IPS DF 6.9 (cell line): ENCODE results near the gene C15orf40.

Source experiments
- DNase-seq: peaks from one replicate; pipeline ENCODE4 v3.0.0-alpha.2; 2013; ENCODE audit warnings: low read depth, low spot score
- H3K27ac ChIP-seq: one replicate; pipeline ENCODE4 v1.5.1; 2013; ENCODE audit warnings: low read length, control low read depth
- H3K27me3 ChIP-seq: 2 replicates; pipeline ENCODE4 v1.6.1; 2013; ENCODE audit warnings: mild to moderate bottlenecking, low read length; ENCODE audit not compliant: control insufficient read depth, insufficient read depth
- H3K36me3 ChIP-seq: 2 replicates; pipeline ENCODE4 v1.6.1; 2013; ENCODE audit warnings: low read length; ENCODE audit not compliant: control insufficient read depth, insufficient read depth
- H3K4me1 ChIP-seq: 2 replicates; pipeline ENCODE4 v1.6.1; 2013; ENCODE audit warnings: low read length; ENCODE audit not compliant: control insufficient read depth, insufficient read depth
- H3K4me3 ChIP-seq: 2 replicates; pipeline ENCODE4 v1.5.1; 2013; ENCODE audit warnings: mild to moderate bottlenecking, low read length
- H3K9me3 ChIP-seq: 2 replicates; pipeline ENCODE4 v1.6.1; 2013; ENCODE audit warnings: low read length, inconsistent platforms; ENCODE audit not compliant: control insufficient read depth, insufficient read depth
- WGBS: extraction: QIAGEN DNeasy Blood & Tissue Kit; methylation state at CpG from one replicate; pipeline ENCODE4 v1.1.7; 2013; ENCODE audit warnings: mixed read lengths, missing lambda C conversion rate; ENCODE audit not compliant: insufficient read length, insufficient coverage; 5-methylcytosine and 5-hydroxymethylcytosine counted together

Gene C15orf40

DNA sequence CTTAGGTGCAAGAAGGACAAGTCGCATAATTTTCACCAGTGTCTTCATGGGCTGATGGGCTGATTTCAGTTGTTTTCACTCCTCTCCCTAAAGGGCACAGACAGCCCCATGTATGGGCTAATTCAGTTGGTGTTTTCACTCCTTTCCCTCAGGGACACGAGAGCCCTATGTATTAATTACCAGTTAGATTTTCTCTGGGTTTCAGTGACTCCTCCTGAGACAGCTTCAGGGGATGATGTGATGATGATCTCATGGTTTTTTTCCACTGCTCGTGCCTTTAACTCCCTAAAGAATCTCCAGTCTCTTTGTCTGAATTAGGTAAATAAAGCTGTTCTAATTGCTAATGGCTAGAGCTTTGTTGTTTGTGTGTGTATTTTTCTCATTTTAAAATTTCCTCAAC, 15.5 kb downstream of the C15orf40 start:
- Histone ChIP-seq H3K27me3 (no peaks in the 10 kb centered on the region), H3K4me1 (no peaks in the 10 kb centered on the region), H3K9me3 (no peaks in the 10 kb centered on the region), H3K27ac (no peak overlapping the region), H3K36me3 (no peaks in the 10 kb centered on the region), H3K4me3 (no peak overlapping the region)
- no peak for DNase-seq
- no CpG with 5 or more reads among the region's 3 CpGs for WGBS

DNA sequence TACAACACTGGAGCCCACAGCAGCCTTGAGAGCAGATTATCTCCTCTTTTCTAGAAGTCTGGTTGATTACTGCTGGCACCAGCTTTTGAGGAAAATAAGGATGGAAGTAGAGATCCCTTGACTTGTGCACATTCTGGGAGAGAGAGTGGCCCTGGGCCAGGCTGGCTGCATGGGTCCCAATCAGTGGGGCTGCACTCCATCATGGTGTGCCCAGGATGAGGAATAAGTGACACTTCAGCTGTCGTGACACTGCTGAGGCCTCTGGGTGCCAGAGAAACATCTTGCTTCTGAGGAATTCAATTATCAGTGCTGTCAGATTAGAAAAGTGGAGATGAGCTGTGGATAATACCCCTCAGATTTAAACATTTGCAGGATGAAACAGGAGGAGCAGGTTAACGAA, 16.4 kb downstream of the C15orf40 start:
- H3K4me1 ChIP-seq, result no peaks in the 10 kb centered on the region
- H3K36me3 ChIP-seq, result no peaks in the 10 kb centered on the region
- H3K27ac ChIP-seq, result no peak overlapping the region
- H3K27me3 ChIP-seq, result no peaks in the 10 kb centered on the region
- no peak for DNase-seq
- no CpG with 5 or more reads among the region's 2 CpGs for WGBS
- no peak overlapping the region for H3K4me3 ChIP-seq
- no peaks in the 10 kb centered on the region for H3K9me3 ChIP-seq

DNA sequence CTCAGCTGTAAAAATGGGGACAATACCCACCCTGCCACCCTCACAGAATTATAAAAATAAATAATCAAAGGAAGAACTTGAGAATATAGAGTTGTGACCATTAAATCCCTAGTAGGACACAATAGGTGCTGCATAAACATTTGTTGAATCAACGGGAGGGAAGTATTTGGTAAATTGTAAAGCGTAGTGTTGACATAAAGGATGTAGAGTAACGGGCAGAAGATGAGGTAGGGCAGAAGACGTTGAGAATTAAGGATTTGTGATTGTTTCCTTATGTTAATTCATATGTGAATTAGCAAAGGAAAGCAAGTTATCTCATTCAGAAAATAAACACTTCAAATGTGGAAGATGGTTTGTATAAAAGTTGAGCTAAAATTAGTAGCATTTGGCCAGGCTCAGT, 18.3 kb downstream of the C15orf40 start:
- Histone ChIP-seq H3K27me3 (no peaks in the 10 kb centered on the region), H3K27ac (no peak overlapping the region), H3K36me3 (no peaks in the 10 kb centered on the region), H3K9me3 (no peaks in the 10 kb centered on the region), H3K4me3 (no peak overlapping the region), H3K4me1 (no peaks in the 10 kb centered on the region)
- no peak for DNase-seq
- 100% methylated on average over 4 of the region's 4 CpGs for WGBS

DNA sequence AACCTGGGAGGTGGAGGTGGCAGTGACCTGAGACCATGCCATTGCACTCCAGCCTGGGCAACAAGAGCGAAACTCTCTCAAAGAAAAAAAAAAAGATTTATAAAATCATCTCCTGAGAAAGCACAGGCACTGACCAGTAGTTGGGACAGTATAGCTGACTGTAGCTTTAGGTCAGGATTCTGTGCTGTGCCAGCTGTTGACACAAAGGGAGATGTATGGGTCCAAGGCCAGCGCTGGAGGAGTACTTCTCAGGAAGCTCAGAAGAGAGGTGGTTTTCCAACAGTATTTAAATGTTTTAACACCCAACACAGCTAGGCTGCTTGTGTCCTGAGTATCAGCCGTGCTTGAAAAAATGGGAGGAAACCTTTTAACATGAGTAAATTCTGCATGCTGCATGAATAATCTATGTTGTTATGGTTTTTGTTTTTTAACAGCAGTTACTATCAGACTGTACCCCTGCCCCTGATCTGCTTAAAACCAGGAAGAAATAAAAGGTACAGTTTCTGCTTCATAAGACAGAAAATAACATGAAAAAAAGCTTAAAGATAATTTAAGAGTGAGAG, 18.9 kb downstream of the C15orf40 start:
- Histone ChIP-seq H3K4me1 (no peaks in the 10 kb centered on the region), H3K27me3 (no peaks in the 10 kb centered on the region), H3K27ac (no peak overlapping the region), H3K9me3 (no peaks in the 10 kb centered on the region), H3K36me3 (no peaks in the 10 kb centered on the region), H3K4me3 (no peak overlapping the region)
- no CpG with 5 or more reads among the region's 3 CpGs for WGBS
- no peak for DNase-seq

DNA sequence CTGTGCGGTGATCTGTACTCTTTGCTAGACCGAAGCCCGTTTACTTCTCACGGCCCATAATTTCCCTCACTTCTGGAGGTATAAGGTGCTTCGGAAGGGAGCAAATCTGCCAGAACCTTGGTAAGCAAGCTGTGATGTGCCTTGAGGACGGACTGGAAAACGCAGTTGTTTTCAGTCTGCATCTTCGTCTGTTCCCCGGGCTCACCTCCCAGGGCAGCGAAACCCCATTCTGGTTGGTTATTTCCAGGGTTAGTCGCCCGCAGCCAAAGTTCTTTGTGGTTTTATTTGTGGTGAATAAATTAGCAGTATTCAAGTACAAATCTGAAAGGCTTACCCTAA, 25.0 kb downstream of the C15orf40 start:
- Histone ChIP-seq H3K4me1 (no peaks in the 10 kb centered on the region), H3K27me3 (no peaks in the 10 kb centered on the region), H3K27ac (no peak overlapping the region), H3K36me3 (no peaks in the 10 kb centered on the region), H3K9me3 (no peaks in the 10 kb centered on the region), H3K4me3 (peak overlapping the region; percentile 53)
- DNase-seq, result no peak
- WGBS, result no CpG with 5 or more reads among the region's 12 CpGs

DNA sequence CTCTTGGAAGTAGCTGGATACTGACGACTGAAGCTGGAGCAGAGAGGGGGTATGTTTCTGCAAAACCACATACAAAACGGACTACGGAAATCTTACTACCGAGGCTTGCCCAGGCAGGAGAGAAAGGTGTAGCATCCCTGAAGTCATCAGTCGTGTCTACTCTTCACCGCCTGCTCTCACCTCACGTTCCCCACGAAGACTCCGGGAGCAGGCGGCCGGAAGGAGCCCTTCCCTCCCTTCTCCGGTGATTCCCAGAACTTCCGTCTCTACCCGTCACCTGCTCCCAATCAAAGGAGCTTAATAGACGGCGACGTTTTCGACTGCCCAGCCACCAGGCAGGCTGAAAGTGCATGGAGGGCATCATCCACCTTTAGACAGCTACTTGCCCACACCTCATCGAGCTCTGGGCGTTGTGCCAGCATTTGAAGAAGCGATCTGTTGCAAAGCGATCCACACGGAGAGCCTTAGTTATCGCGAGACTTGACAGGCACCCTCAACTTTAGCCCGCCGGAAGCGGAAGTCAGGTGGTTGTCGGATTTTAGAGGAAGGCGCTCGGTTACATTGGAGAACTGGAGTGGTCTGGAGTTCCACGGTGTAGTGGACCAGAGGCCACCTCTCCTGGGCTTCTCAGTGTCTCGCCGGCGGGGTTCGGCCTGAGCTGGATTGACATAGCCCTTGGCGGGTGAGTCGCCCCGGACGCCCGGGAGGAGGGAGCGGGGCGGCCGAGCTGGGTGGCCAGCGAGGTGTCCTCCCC, 25.6 kb downstream of the C15orf40 start, which contains the start of gene RAMAC:
Gene RAMAC, plus strand, starts transcription at position 523 of the 754 bp plus-strand sequence. CDS start 2,809 bp downstream, outside the sequence.
- Histone ChIP-seq H3K27me3 (no peaks in the 10 kb centered on the region), H3K9me3 (no peaks in the 10 kb centered on the region), H3K4me1 (no peaks in the 10 kb centered on the region), H3K36me3 (no peaks in the 10 kb centered on the region), H3K27ac (no peak within 1 kb of the TSS), H3K4me3 (peak within 1 kb of the TSS; percentile 53)
- DNase-seq, result peak; percentile 77
- no CpG with 5 or more reads among the region's 45 CpGs for WGBS

DNA sequence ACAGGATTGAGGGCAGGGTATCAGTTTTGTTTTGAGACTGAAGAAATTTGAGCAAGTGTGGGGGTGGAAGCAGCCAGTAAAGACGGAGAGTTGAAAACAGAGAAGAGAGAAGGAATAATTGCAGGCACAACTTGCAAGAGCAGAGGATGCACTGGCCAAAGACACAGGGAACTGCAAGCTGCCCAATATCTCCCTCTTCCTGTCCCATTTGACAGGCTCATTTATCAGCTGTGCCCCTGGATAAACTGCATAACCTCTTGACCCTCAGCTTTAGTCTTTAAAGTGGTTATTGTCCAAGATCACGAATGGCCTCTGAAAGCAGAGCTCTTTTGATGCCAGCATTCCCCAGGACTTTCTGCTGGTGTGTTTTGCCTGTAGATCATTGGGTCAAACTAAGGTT, 30.5 kb downstream of the C15orf40 start:
- Histone ChIP-seq H3K36me3 (no peaks in the 10 kb centered on the region), H3K9me3 (no peaks in the 10 kb centered on the region), H3K27me3 (no peaks in the 10 kb centered on the region), H3K27ac (no peak overlapping the region), H3K4me3 (no peak overlapping the region), H3K4me1 (no peaks in the 10 kb centered on the region)
- DNase-seq, result no peak
- WGBS, result no CpG with 5 or more reads among the region's 2 CpGs

DNA sequence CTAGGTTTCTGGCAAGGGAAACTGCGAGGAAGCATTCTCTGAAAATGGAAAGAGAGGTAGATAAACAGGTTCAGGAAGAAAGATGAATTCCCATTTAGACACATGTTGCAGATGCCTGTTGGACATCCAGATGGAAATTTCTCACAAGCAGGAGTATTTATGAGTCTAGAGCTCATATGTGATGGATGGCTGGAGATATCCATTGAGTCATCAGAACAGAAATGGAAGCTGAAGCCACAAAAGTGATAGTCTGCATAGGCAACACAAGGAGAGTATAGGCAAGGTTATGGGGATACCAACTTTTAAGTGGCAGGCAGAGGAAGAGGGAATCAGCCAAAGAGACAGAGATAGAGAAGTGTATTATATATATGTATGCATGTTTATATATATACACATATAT, 31.7 kb downstream of the C15orf40 start:
- no peaks in the 10 kb centered on the region for H3K27me3 ChIP-seq
- DNase-seq, result no peak

DNA sequence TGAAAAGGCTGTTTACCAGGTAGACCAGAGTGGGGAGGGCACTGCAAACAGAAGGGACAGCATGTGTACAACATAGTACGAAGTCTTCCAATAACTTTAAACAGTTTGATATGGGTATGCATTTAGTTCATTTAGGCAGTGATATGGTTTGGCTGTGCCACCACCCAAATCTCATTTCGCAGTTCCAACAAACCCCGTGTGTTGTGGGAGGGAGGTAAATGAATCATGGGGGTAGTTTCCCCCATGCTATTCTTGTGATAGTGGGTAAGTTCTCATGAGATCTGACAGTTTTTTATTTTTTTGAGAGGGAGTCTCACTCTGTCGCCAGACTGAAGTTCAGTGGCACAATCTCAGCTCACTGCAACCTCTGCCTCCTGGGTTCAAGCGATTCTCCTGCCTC, 33.0 kb downstream of the C15orf40 start:
- no peak for DNase-seq
- H3K36me3 ChIP-seq, result no peaks in the 10 kb centered on the region
- no peak overlapping the region for H3K27ac ChIP-seq
- no peaks in the 10 kb centered on the region for H3K9me3 ChIP-seq
- H3K4me1 ChIP-seq, result no peaks in the 10 kb centered on the region
- WGBS, result no CpG with 5 or more reads among the region's 5 CpGs
- no peak overlapping the region for H3K4me3 ChIP-seq
- H3K27me3 ChIP-seq, result no peaks in the 10 kb centered on the region

More for the DNA sequence above, 31.7 kb downstream of the C15orf40 start:
- H3K9me3 ChIP-seq, result no peaks in the 10 kb centered on the region
- H3K36me3 ChIP-seq, result no peaks in the 10 kb centered on the region
- H3K4me1 ChIP-seq, result no peaks in the 10 kb centered on the region
- H3K4me3 ChIP-seq, result no peak overlapping the region
- no peak overlapping the region for H3K27ac ChIP-seq
- no CpG with 5 or more reads among the region's 1 CpG for WGBS

DNA sequence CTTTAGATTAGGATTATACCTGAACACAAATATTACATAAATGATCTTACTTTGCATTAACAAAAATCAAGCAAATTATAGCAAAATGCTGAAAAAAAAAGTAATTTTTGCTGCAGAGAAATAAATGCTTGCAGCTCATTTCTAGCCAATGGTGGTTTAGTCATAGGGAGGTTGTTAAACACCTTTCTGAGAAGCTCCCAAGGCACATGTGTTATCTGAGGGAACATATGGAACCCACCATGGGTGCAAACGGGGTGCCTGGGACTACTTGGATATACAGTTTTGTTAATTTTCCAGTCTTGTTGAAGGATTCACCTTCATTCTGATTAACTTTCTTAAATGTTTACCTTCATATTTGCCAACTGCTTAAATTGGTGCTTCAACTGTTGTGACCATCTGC, 34.4 kb downstream of the C15orf40 start:
- Histone ChIP-seq H3K9me3 (no peaks in the 10 kb centered on the region), H3K27ac (no peak overlapping the region), H3K4me3 (no peak overlapping the region), H3K27me3 (no peaks in the 10 kb centered on the region), H3K4me1 (no peaks in the 10 kb centered on the region), H3K36me3 (no peaks in the 10 kb centered on the region)
- WGBS, result no CpG with 5 or more reads among the region's 1 CpG
- DNase-seq, result no peak

DNA sequence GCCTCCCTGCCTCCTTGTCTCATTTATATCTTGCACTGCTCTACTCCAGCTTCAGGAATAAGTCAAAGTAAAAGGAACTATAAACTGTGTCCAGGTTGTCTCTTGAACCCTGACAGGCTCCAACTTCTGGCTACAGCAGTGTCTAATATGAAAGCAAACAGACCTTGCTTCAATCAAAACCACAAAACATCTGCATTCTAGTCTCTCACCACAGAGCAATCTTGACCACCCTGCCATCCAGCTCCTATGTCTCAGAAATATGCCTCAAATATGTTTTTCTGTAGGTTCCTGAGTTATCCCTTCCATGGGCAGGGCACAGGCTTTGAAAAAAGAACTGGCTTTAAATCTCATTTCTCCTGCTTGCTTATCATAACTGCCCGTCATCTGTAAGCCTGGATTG, 38.4 kb downstream of the C15orf40 start:
- no peak overlapping the region for H3K27ac ChIP-seq
- H3K9me3 ChIP-seq, result no peaks in the 10 kb centered on the region
- H3K27me3 ChIP-seq, result no peaks in the 10 kb centered on the region
- DNase-seq, result no peak
- no peaks in the 10 kb centered on the region for H3K36me3 ChIP-seq
- WGBS, result no CpG with 5 or more reads among the region's 1 CpG
- no peak overlapping the region for H3K4me3 ChIP-seq
- no peaks in the 10 kb centered on the region for H3K4me1 ChIP-seq
